T47D (cell line): ENCODE measurements around the gene SLC15A3.

Experiments used
- DNase-seq, 2 experiments: peaks; one replicate each; pipeline versions ENCODE4 v3.0.0 to v3.0.0-alpha.2; 2011 to 2012; ENCODE audit warnings: low read depth in 1 of 2, low spot score in 1 of 2
- JUND ChIP-seq: IDR thresholded peaks from 2 replicates; pipeline ENCODE4 v1.6.1; 2012; ENCODE audit warnings: low read depth
- in situ Hi-C: cut with HindIII; loops from 2 replicates; pipeline ENCODE4 v1.10.0; 2016; ENCODE audit warnings: low sequenced_read_pairs, low pct_unique_long_range_greater_than_20kb

The SLC15A3 gene

GRCh38 chr11:60951904-60952741 lies at the start of gene SLC15A3:
Gene SLC15A3 (minus strand): TSS chr11:60952176. CDS start chr11:60951551, 625 bp downstream.
- no peak for TF ChIP-seq JUND
- in situ Hi-C loops: no loop called here
- DNase-seq: peak; percentile 56 to 61

GRCh38 chr11:61000426-61000825 lies 48.5 kb upstream of the SLC15A3 start:
- in situ Hi-C loops: no loop called here
- no peak for DNase-seq
- no peak for TF ChIP-seq JUND

- DNase-seq: peak in 1 of 2 experiments; percentile 53
- no peak for TF ChIP-seq JUND
- in situ Hi-C loops: no loop called here
These were observed 44.6 kb upstream of the SLC15A3 start for GRCh38 chr11:60996381-60997138.

GRCh38 chr11:60995798-60996197 lies 43.8 kb upstream of the SLC15A3 start:
- no peak for DNase-seq
- no peak for TF ChIP-seq JUND
- in situ Hi-C loops: no loop called here

- in situ Hi-C loops: no loop called here
- peak in 1 of 2 experiments; percentile 56 for DNase-seq
- no peak for TF ChIP-seq JUND
These were observed 42.6 kb upstream of the SLC15A3 start for GRCh38 chr11:60994541-60995080.

GRCh38 chr11:60993615-60994014 lies 41.6 kb upstream of the SLC15A3 start:
- TF ChIP-seq JUND: no peak
- DNase-seq: no peak
- in situ Hi-C loops: no loop called here

- DNase-seq: no peak
- in situ Hi-C loops: no loop called here
- no peak for TF ChIP-seq JUND
These were observed 41.0 kb upstream of the SLC15A3 start for GRCh38 chr11:60992842-60993409.

GRCh38 chr11:60991457-60991856 lies 39.5 kb upstream of the SLC15A3 start:
- in situ Hi-C loops: no loop called here
- no peak for TF ChIP-seq JUND

GRCh38 chr11:60989093-60989650 lies 37.2 kb upstream of the SLC15A3 start:
- DNase-seq: no peak
- no peak for TF ChIP-seq JUND
- in situ Hi-C loops: no loop called here

More at GRCh38 chr11:60991457-60991856, 39.5 kb upstream of the SLC15A3 start:
- no peak for DNase-seq

GRCh38 chr11:60988658-60989057 lies 36.7 kb upstream of the SLC15A3 start:
- in situ Hi-C loops: no loop called here
- no peak for TF ChIP-seq JUND
- no peak for DNase-seq

GRCh38 chr11:60987577-60988277 lies 35.8 kb upstream of the SLC15A3 start:
- in situ Hi-C loops: no loop called here
- TF ChIP-seq JUND: no peak
- DNase-seq: no peak
